ENCODE results near the gene CMTM6. TPM values are rescaled to one million over a fixed set of nuclear protein-coding genes. Genes with fewer than 3 reads are reported as not detected.

The CMTM6 gene
- total and polyA plus RNA-seq, 10 of the 15 experiments (the other 5 are each of a cell fraction or from before 2014, with no cell fraction given) = 27.1 to 97.3 (median 61.4) TPM

DNA sequence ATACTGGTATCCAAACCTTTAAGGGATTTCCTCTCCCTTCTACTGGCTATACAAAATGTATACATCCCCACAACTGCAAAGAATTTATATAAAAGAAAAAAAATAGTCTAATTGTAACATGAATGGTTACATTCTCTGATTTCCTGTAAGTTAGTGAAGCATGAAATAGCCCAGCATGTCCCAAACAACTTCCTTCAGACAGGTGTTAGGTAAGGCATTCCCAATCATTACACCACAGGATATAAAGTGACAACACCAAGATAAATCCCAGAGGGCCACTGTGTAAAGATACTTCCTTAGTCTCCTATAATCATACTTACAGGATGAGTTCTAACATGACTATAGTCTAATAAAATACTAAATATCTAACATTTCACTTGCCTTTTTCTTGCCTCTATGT is 7.6 kb downstream of the CMTM6 start (continued):
- TF ChIP-seq ZNF592 (IDR thresholded peaks at IDR 0.05) (no peak), ASH2L (IDR thresholded peaks at IDR 0.05; ENCODE audit: borderline replicate concordance, low read depth) (no peak), IKZF1 (conservative IDR thresholded peaks at IDR 0.05) (no peak), YBX1 (IDR thresholded peaks at IDR 0.05) (no peak), RAD21 (IDR thresholded peaks at IDR 0.05; ENCODE audit: insufficient read depth, low read depth, low read length) (no peak), TCF3 (IDR thresholded peaks at IDR 0.05; ENCODE audit: borderline replicate concordance, insufficient read depth, low read depth, low read length) (no peak), CBX3 (IDR thresholded peaks at IDR 0.05; ENCODE audit: borderline replicate concordance, low read depth) (no peak), YY1 (IDR thresholded peaks at IDR 0.05; ENCODE audit: low read depth, low read length) (no peak), USF1 (IDR thresholded peaks at IDR 0.05; ENCODE audit: borderline replicate concordance, extremely low read length, insufficient read depth, low read depth, low read length) (no peak), JUND (IDR thresholded peaks at IDR 0.05; ENCODE audit: low read depth, low read length) (no peak), CHD1 (IDR thresholded peaks at IDR 0.05; ENCODE audit: low read depth, low read length) (no peak)

All from GM12878 (cell line).